ENCODE measurements around the gene LINC00632. TPM values are rescaled to one million over a fixed set of nuclear protein-coding genes. Genes with fewer than 3 reads are reported as not detected.

Gene LINC00632
- total and polyA plus RNA-seq, 4 donors, result 0.15 to 28.7 (median 0.32) TPM

DNA sequence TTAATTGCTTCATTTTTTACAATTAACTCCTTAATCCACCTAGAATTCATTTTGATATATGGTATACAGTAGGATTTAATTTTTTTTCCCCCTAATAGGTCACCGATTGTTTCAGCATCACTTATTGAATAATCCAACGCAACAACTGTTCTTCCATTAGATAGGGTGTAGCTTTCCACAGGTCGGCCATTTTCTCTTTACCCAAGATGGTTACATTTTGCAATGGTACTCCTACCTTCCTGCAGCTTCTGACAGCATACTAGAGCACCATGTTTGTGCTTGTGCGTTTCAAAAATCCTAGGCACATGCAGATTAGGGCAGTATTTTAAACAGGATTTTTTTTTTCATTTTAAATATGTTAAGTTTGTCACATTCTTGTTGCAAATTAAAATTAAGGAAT is 2.3 kb downstream of the LINC00632 start:
- Histone ChIP-seq H3K27ac (ENCODE audit: low read depth in 1 of 2, low read length in 2 of 2) (no peak overlapping the region), H3K27me3 (ENCODE audit: control insufficient read depth in 4 of 4, insufficient read depth in 4 of 4, low read length in 3 of 4) (peaks cover 0 to 3% (median 0%) of the 10 kb centered on the region in 4 donors), H3K9ac (ENCODE audit: low read depth in 1 of 2, low read length in 2 of 2) (no peak overlapping the region), H3K9me3 (ENCODE audit: control insufficient read depth in 4 of 4, low read length in 3 of 4) (no peaks in the 10 kb centered on the region), H3K4me1 (ENCODE audit: control insufficient read depth in 4 of 4, insufficient read depth in 4 of 4, low read length in 3 of 4) (no peaks in the 10 kb centered on the region), H3K4me3 (ENCODE audit: low read depth in 1 of 3, low read length in 3 of 3) (no peak overlapping the region), H3K36me3 (ENCODE audit: control insufficient read depth in 4 of 4, insufficient read depth in 3 of 4, low read depth in 1 of 4, low read length in 3 of 4) (no peaks in the 10 kb centered on the region)
- WGBS, result 79% methylated on average over 4 of the region's 4 CpGs
- TF ChIP-seq GABPA (IDR thresholded peaks at IDR 0.05 in 1 of 2, conservative IDR thresholded peaks at IDR 0.05 in 1 of 2) (no peak), YY1 (IDR thresholded peaks at IDR 0.05) (no peak), RAD21 (IDR thresholded peaks at IDR 0.05) (no peak), SP1 (IDR thresholded peaks at IDR 0.05) (no peak), NR2F2 (IDR thresholded peaks at IDR 0.05) (no peak), HNF4A (conservative IDR thresholded peaks at IDR 0.05) (no peak), RXRA (IDR thresholded peaks at IDR 0.05) (no peak), JUND (IDR thresholded peaks at IDR 0.05) (no peak), FOXA1 (IDR thresholded peaks at IDR 0.05) (no peak), TAF1 (conservative IDR thresholded peaks at IDR 0.05) (no peak), HNF4G (IDR thresholded peaks at IDR 0.05) (no peak), EGR1 (IDR thresholded peaks at IDR 0.05; ENCODE audit: low read depth in 2 of 2) (no peak)
- TF ChIP-seq, protein P1, sequence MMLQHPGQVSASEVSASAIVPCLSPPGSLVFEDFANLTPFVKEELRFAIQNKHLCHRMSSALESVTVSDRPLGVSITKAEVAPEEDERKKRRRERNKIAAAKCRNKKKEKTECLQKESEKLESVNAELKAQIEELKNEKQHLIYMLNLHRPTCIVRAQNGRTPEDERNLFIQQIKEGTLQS (IDR thresholded peaks at IDR 0.05), result no peak
- TF ChIP-seq, protein P2, sequence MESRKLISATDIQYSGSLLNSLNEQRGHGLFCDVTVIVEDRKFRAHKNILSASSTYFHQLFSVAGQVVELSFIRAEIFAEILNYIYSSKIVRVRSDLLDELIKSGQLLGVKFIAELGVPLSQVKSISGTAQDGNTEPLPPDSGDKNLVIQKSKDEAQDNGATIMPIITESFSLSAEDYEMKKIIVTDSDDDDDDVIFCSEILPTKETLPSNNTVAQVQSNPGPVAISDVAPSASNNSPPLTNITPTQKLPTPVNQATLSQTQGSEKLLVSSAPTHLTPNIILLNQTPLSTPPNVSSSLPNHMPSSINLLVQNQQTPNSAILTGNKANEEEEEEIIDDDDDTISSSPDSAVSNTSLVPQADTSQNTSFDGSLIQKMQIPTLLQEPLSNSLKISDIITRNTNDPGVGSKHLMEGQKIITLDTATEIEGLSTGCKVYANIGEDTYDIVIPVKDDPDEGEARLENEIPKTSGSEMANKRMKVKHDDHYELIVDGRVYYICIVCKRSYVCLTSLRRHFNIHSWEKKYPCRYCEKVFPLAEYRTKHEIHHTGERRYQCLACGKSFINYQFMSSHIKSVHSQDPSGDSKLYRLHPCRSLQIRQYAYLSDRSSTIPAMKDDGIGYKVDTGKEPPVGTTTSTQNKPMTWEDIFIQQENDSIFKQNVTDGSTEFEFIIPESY (IDR thresholded peaks at IDR 0.05), result no peak
- TF ChIP-seq, protein P3, sequence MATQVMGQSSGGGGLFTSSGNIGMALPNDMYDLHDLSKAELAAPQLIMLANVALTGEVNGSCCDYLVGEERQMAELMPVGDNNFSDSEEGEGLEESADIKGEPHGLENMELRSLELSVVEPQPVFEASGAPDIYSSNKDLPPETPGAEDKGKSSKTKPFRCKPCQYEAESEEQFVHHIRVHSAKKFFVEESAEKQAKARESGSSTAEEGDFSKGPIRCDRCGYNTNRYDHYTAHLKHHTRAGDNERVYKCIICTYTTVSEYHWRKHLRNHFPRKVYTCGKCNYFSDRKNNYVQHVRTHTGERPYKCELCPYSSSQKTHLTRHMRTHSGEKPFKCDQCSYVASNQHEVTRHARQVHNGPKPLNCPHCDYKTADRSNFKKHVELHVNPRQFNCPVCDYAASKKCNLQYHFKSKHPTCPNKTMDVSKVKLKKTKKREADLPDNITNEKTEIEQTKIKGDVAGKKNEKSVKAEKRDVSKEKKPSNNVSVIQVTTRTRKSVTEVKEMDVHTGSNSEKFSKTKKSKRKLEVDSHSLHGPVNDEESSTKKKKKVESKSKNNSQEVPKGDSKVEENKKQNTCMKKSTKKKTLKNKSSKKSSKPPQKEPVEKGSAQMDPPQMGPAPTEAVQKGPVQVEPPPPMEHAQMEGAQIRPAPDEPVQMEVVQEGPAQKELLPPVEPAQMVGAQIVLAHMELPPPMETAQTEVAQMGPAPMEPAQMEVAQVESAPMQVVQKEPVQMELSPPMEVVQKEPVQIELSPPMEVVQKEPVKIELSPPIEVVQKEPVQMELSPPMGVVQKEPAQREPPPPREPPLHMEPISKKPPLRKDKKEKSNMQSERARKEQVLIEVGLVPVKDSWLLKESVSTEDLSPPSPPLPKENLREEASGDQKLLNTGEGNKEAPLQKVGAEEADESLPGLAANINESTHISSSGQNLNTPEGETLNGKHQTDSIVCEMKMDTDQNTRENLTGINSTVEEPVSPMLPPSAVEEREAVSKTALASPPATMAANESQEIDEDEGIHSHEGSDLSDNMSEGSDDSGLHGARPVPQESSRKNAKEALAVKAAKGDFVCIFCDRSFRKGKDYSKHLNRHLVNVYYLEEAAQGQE (IDR thresholded peaks at IDR 0.05), result no peak
- TF ChIP-seq, protein P4, sequence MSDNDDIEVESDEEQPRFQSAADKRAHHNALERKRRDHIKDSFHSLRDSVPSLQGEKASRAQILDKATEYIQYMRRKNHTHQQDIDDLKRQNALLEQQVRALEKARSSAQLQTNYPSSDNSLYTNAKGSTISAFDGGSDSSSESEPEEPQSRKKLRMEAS (IDR thresholded peaks at IDR 0.05), result no peak
- TF ChIP-seq, protein P5, sequence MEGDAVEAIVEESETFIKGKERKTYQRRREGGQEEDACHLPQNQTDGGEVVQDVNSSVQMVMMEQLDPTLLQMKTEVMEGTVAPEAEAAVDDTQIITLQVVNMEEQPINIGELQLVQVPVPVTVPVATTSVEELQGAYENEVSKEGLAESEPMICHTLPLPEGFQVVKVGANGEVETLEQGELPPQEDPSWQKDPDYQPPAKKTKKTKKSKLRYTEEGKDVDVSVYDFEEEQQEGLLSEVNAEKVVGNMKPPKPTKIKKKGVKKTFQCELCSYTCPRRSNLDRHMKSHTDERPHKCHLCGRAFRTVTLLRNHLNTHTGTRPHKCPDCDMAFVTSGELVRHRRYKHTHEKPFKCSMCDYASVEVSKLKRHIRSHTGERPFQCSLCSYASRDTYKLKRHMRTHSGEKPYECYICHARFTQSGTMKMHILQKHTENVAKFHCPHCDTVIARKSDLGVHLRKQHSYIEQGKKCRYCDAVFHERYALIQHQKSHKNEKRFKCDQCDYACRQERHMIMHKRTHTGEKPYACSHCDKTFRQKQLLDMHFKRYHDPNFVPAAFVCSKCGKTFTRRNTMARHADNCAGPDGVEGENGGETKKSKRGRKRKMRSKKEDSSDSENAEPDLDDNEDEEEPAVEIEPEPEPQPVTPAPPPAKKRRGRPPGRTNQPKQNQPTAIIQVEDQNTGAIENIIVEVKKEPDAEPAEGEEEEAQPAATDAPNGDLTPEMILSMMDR (IDR thresholded peaks at IDR 0.05; ENCODE audit: low read depth, low read length, missing input control), result no peak
- no peak for DNase-seq (ENCODE audit: low spot score)

All from liver (tissue), 9 donors.